ENCODE results near the gene PDZRN3.

GRCh38 chr3:73652896-73653295 lies 28.2 kb upstream of the PDZRN3 start:
- no peak for TF ChIP-seq FOXP2 (optimal IDR thresholded peaks at IDR 0.05; ENCODE audit: borderline replicate concordance, extremely low read depth, extremely low read length, insufficient read depth)
- TF ChIP-seq POLR2AphosphoS5 (IDR thresholded peaks at IDR 0.05; ENCODE audit: low read depth, low read length): no peak
